GM23338 (cell line): ENCODE measurements around the gene CRYGA. TPM values are rescaled to one million over a fixed set of nuclear protein-coding genes. Genes with fewer than 3 reads are reported as not detected.
"Not testable (repeated sequence)": the region's sequence is repeated elsewhere in the genome, so short reads cannot be mapped to it uniquely, and the experiment has no call there.

Experiments
- ATAC-seq: fragments of 200-7000 bp; cut with Tn5 transposase; 3 replicates; pipeline ENCODE4 v1.9.1; 2020
- DNase-seq: peaks from one replicate; pipeline ENCODE4 v3.0.0-alpha.2; 2015; ENCODE audit warnings: low spot score
- H2AFZ ChIP-seq: fragments of 200-600 bp; sonication (generic); 2 replicates; pipeline ENCODE4 v1.8.0; 2016; ENCODE audit warnings: antibody characterized with exemption, mild to moderate bottlenecking, moderate library complexity
- H3F3A ChIP-seq: fragments of 200-600 bp; sonication (generic); replicated peaks from 2 replicates; pipeline ENCODE4 v1.8.0; 2017; ENCODE audit warnings: antibody characterized with exemption, mixed run types, low read depth
- H3K27ac ChIP-seq: fragments of 200-600 bp; sonication (generic); 2 replicates; pipeline ENCODE4 v1.6.1; 2016; ENCODE audit warnings: low read depth
- H3K27me3 ChIP-seq: fragments of 200-600 bp; sonication (generic); 2 replicates; pipeline ENCODE4 v1.8.0; 2016; ENCODE audit warnings: mild to moderate bottlenecking, mixed run types, moderate library complexity; ENCODE audit not compliant: insufficient read depth
- H3K36me3 ChIP-seq: fragments of 200-600 bp; sonication (generic); 2 replicates; pipeline ENCODE4 v1.8.0; 2016; ENCODE audit warnings: mild to moderate bottlenecking; ENCODE audit not compliant: insufficient read depth
- H3K4me1 ChIP-seq: fragments of 200-600 bp; sonication (generic); 2 replicates; pipeline ENCODE4 v1.8.0; 2016; ENCODE audit warnings: mild to moderate bottlenecking, moderate library complexity; ENCODE audit not compliant: insufficient read depth
- H3K4me2 ChIP-seq: fragments of 200-600 bp; sonication (generic); 2 replicates; pipeline ENCODE4 v1.7.1; 2017; ENCODE audit warnings: mixed run types
- H3K4me3 ChIP-seq: fragments of 200-600 bp; sonication (generic); 2 replicates; pipeline ENCODE4 v1.6.1; 2016; ENCODE audit warnings: mixed run types
- H3K79me2 ChIP-seq: fragments of 200-600 bp; sonication (generic); replicated peaks from 2 replicates; pipeline ENCODE4 v1.8.0; 2017; ENCODE audit warnings: mild to moderate bottlenecking; ENCODE audit not compliant: insufficient read depth
- H3K9me2 ChIP-seq: fragments of 200-600 bp; sonication (generic); 2 replicates; pipeline ENCODE4 v1.8.0; 2017; ENCODE audit not compliant: insufficient read depth
- H4K20me1 ChIP-seq: fragments of 200-600 bp; sonication (generic); replicated peaks from 2 replicates; pipeline ENCODE4 v1.8.0; 2017; ENCODE audit warnings: mild to moderate bottlenecking; ENCODE audit not compliant: insufficient read depth
- H3K27ac Mint-ChIP-seq: 2 replicates; pipeline ENCODE4 v1.8.0; 2020; ENCODE audit warnings: inconsistent platforms, mild to moderate bottlenecking, moderate library complexity, mixed read lengths
- H3K27me3 Mint-ChIP-seq: 3 replicates; pipeline ENCODE4 v1.8.0; 2022; ENCODE audit warnings: low read depth, mild to moderate bottlenecking, moderate library complexity, mixed read lengths, inconsistent platforms; ENCODE audit not compliant: insufficient read depth, poor library complexity
- H3K36me3 Mint-ChIP-seq: 3 replicates; pipeline ENCODE4 v1.8.0; 2021; ENCODE audit warnings: low read depth, mild to moderate bottlenecking, inconsistent platforms, moderate library complexity, mixed read lengths
- H3K4me1 Mint-ChIP-seq: 3 replicates; pipeline ENCODE4 v1.8.0; 2020; ENCODE audit warnings: mild to moderate bottlenecking, inconsistent platforms, mixed read lengths
- H3K4me3 Mint-ChIP-seq: 3 replicates; pipeline ENCODE4 v1.8.0; 2021; ENCODE audit warnings: moderate library complexity, mild to moderate bottlenecking, inconsistent platforms, mixed read lengths
- H3K9me3 Mint-ChIP-seq: 3 replicates; pipeline ENCODE4 v1.8.0; 2020; ENCODE audit warnings: moderate library complexity, mild to moderate bottlenecking, inconsistent platforms, mixed read lengths
- CREB1 ChIP-seq: fragments of 250-450 bp; sonication (Bioruptor Pico); IDR thresholded peaks from 2 replicates; pipeline ENCODE4 v1.5.0; 2020; ENCODE audit warnings: low read depth, mild to moderate bottlenecking, moderate library complexity
- CTCF ChIP-seq, 2 experiments: fragments of 200-600 bp in 1 of 2; sonication (generic) in 1 of 2; conservative IDR thresholded peaks; 2 replicates each; pipeline versions ENCODE4 v1.5.1 to v1.6.1; 2016 to 2017; ENCODE audit warnings: antibody characterized with exemption in 2 of 2, low read depth in 2 of 2, mild to moderate bottlenecking in 2 of 2, moderate library complexity in 1 of 2
- ETS1 ChIP-seq: IDR thresholded peaks from 2 replicates; pipeline ENCODE4 v1.6.1; 2016; ENCODE audit warnings: antibody characterized with exemption
- EZH2 ChIP-seq: fragments of 200-600 bp; sonication (generic); IDR thresholded peaks from one replicate; pipeline ENCODE4 v1.8.0; 2017; ENCODE audit warnings: antibody characterized with exemption, mild to moderate bottlenecking, low read depth; ENCODE audit not compliant: unreplicated experiment
- EZH2phosphoT487 ChIP-seq: fragments of 200-600 bp; sonication (generic); IDR thresholded peaks from one replicate; pipeline ENCODE4 v1.8.1; 2018; ENCODE audit warnings: antibody characterized with exemption; ENCODE audit not compliant: unreplicated experiment
- JUNB ChIP-seq: IDR thresholded peaks from one replicate; pipeline ENCODE4 v1.6.1; 2016; ENCODE audit warnings: antibody characterized with exemption; ENCODE audit not compliant: unreplicated experiment
- NANOG ChIP-seq: IDR thresholded peaks from 2 replicates; pipeline ENCODE4 v1.6.1; 2016; ENCODE audit warnings: antibody characterized with exemption, borderline replicate concordance
- POLR2AphosphoS5 ChIP-seq: IDR thresholded peaks from 2 replicates; pipeline ENCODE4 v1.6.1; 2016; ENCODE audit warnings: antibody characterized with exemption, low read depth
- STAT1 ChIP-seq: IDR thresholded peaks from one replicate; pipeline ENCODE4 v1.6.1; 2016; ENCODE audit warnings: antibody characterized with exemption; ENCODE audit not compliant: unreplicated experiment
- ZNF114 ChIP-seq: fragments of 250-450 bp; sonication (Bioruptor Pico); IDR thresholded peaks from 2 replicates; pipeline ENCODE4 v1.5.0; 2020; ENCODE audit warnings: mild to moderate bottlenecking, moderate library complexity
- ZNF331 ChIP-seq: fragments of 250-450 bp; sonication (Bioruptor Pico); IDR thresholded peaks from 2 replicates; pipeline ENCODE4 v1.5.0; 2020; ENCODE audit warnings: low read depth, mild to moderate bottlenecking, moderate library complexity
- ZNF462 ChIP-seq: fragments of 250-450 bp; sonication (Bioruptor Pico); IDR thresholded peaks from 2 replicates; pipeline ENCODE4 v1.5.0; 2020; ENCODE audit warnings: mild to moderate bottlenecking, moderate library complexity
- polyA plus RNA-seq: library from polyadenylated mRNA; unstranded; fragments of >200 nt; fragmentation: Nextera tagmentation; extraction: Ambion mirVana; gene quantifications from 2 replicates; pipeline ENCODE4 v1.2.1, GENCODE V29; 2016
- total RNA-seq: library from RNA; depleted of rRNA; stranded (reverse); fragments of >200 nt; shearing (Covaris generic); gene quantifications from 2 replicates; pipeline ENCODE4 v1.2.3, GENCODE V29; 2014

The CRYGA gene
- total and polyA plus RNA-seq, 2 experiments from 2014 or later, result not detected

GRCh38 chr2:208138334-208138733 lies 25.1 kb downstream of the CRYGA start:
- H3K27me3 Mint-ChIP-seq, H3K79me2 ChIP-seq, H3K4me3 Mint-ChIP-seq, H4K20me1 ChIP-seq, ATAC-seq, H3K9me2 ChIP-seq, H2AFZ ChIP-seq, H3K4me3 ChIP-seq, DNase-seq, H3F3A ChIP-seq, H3K27me3 ChIP-seq, H3K27ac Mint-ChIP-seq, H3K4me2 ChIP-seq, H3K36me3 ChIP-seq, H3K27ac ChIP-seq: not testable (repeated sequence)
- H3K9me3 Mint-ChIP-seq, result peaks cover 27% of the 10 kb centered on the region
- H3K36me3 Mint-ChIP-seq, result peaks cover 26% of the 10 kb centered on the region
- peaks cover 15% of the 10 kb centered on the region for H3K4me1 ChIP-seq
- H3K4me1 Mint-ChIP-seq, result peaks cover 13% of the 10 kb centered on the region

GRCh38 chr2:208136716-208137094 lies 26.7 kb downstream of the CRYGA start:
- Histone ChIP-seq H4K20me1 (no peaks in the 10 kb centered on the region), H3K79me2 (no peaks in the 10 kb centered on the region), H3K27ac (no peak overlapping the region), H3K36me3 (no peaks in the 10 kb centered on the region), H3K27me3 (no peaks in the 10 kb centered on the region), H3K4me2 (no peak overlapping the region), H3K4me1 (peaks cover 1% of the 10 kb centered on the region), H3F3A (no peaks in the 10 kb centered on the region), H3K4me3 (no peak overlapping the region), H2AFZ (no peak overlapping the region), H3K9me2 (no peaks in the 10 kb centered on the region; the same call in 1 of the 2 replicates)
- H3K4me3 Mint-ChIP-seq, result no peak overlapping the region
- no peaks in the 10 kb centered on the region for H3K4me1 Mint-ChIP-seq
- DNase-seq, result no peak
- H3K9me3 Mint-ChIP-seq, result peaks cover 27% of the 10 kb centered on the region
- no peak for ATAC-seq
- peaks cover 3% of the 10 kb centered on the region for H3K27me3 Mint-ChIP-seq
- H3K36me3 Mint-ChIP-seq, result peaks cover 26% of the 10 kb centered on the region
- H3K27ac Mint-ChIP-seq, result no peak overlapping the region
- TF ChIP-seq EZH2phosphoT487, result no peak
- no peak for TF ChIP-seq ZNF462 (CRISPR knock-in tag)
- no peak for TF ChIP-seq ZNF331 (CRISPR knock-in tag)
- no peak for TF ChIP-seq NANOG
- no peak for TF ChIP-seq ZNF114
- TF ChIP-seq POLR2AphosphoS5, result no peak
- no peak for TF ChIP-seq CREB1 (CRISPR knock-in tag)
- no peak for TF ChIP-seq JUNB
- TF ChIP-seq EZH2, result no peak
- no peak for TF ChIP-seq STAT1
- no peak for TF ChIP-seq CTCF (conservative IDR thresholded peaks at IDR 0.05; ENCODE audit: low read depth in 2 of 2)
- no peak for TF ChIP-seq ETS1
